Middle frontal gyrus (tissue), 1 donor: ENCODE results near the gene CSH1.
"Not testable (repeated sequence)": the region's sequence is repeated elsewhere in the genome, so short reads cannot be mapped to it uniquely, and the experiment has no call there.

ENCODE experiments used
- DNase-seq: peaks from one replicate; pipeline ENCODE4 v3.0.0-alpha.2; 2015; ENCODE audit warnings: low spot score; ENCODE audit errors: extremely low spot score

The CSH1 gene

DNA sequence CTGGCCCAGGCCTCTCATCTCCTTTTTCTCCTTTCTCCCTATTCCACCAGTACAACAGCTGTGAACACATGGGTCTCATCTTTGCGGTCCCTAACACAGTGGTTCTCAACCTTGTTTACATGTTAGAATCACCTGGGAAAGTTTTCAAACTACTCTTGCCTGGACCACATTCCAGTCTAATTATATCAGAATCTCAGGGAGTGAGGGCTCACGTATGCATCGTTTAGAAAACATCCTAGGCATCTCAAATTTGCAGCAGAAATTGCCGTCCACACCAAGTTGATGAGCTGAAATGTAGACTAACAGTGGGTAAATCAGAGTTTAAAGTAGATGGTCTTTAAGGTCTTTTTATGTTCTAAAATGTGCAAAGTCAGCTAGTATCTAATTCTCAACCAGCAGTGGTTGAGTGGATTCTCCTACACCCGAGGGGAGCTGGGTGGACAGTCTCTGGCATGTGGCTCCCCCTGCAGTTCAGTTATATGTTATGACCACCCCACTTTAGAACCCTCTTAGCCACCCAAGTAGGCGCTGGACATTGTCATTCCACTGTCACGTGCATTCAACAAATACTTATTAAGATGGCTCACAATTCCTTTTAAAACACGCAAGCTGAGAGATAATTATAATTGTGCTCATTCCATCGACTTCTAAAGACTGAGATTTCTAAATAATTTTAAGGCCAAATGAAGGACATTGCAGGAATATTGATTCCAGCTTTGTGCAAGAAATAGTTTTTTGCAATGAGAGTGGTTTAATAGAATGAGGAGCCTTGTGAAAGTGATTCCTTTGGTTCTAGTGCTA is 26.7 kb downstream of the CSH1 start:
- not testable (repeated sequence) for DNase-seq

DNA sequence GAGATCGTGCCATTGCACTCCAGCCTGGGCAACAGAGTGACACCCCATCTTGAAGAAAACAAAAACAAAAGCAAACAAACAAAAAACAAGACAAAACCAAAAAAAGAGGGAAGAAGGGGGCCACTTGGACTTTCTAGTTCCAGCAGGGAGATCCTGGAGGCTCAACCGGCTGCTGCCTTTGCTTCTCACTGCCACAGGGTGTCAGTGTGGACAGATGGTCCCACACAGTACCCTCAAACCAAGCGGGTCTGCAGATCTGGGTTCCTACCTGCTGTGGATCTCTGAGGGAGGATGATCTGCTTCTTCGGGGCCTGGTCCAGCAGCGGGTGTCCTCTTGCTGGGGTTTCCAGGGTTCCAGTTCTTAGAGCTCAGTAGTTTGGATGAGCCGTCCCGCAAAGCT is 29.7 kb downstream of the CSH1 start:
- not testable (repeated sequence) for DNase-seq

DNA sequence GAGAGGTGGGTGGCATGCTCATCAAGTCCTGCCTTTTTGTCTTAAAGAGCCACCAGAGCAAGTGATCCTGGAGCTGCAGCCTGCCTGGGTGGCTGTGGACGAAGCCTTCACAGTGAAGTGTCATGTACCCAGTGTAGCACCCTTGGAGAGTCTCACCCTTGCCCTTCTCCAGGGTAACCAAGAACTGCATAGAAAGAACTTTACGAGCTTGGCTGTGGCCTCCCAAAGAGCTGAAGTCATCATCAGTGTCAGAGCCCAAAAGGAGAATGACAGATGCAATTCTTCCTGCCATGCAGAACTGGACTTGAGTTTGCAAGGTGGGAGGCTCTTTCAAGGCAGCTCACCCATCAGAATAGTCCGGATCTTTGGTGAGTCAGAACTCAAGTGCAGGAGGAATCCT is 37.1 kb downstream of the CSH1 start:
- DNase-seq, result no peak

DNA sequence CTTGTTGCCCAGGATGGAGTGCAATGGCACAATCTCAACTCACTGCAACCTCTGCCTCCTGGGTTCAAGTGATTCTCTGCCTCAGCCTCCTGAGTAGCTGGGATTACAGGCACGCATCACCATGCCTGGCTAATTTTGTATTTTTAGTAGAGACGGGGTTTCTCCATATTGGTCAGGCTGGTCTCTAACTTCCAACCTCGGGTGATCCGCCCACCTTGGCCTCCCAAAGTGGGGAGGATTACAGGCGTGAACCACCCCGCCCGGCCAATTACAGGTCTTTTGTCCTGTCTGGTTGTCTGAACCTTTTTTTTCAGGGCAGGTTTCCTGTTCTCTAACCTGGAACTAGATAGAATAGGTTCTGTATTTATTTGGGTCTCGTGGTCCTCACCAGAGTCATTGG is 39.9 kb downstream of the CSH1 start:
- DNase-seq, result not testable (repeated sequence)

DNA sequence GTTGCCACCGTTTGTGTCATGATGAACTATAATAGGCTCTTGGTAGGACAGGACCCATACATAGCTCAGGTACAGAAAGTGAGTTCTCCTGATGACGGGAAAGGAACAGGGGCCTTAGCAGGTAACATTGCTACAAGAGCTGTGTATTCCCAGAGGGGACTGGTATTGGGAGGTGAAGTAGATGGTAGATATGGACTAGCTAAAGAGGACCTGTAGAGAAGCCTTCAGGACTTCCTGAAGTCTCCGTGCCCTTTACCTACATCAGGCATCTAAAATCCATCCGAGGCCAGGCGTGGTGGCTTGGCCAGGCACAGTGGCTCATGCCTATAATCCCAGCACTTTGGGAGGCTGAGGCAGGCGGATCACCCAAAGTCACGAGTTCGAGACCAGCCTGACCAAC is 41.2 kb downstream of the CSH1 start:
- no peak for DNase-seq

- no peak for DNase-seq
Measured at GRCh38 chr17:63854709-63855108, 41.7 kb downstream of the CSH1 start.

GRCh38 chr17:63853260-63853659 is 43.1 kb downstream of the CSH1 start:
- DNase-seq, result no peak

GRCh38 chr17:63850401-63850800 is 46.0 kb downstream of the CSH1 start:
- no peak for DNase-seq

DNA sequence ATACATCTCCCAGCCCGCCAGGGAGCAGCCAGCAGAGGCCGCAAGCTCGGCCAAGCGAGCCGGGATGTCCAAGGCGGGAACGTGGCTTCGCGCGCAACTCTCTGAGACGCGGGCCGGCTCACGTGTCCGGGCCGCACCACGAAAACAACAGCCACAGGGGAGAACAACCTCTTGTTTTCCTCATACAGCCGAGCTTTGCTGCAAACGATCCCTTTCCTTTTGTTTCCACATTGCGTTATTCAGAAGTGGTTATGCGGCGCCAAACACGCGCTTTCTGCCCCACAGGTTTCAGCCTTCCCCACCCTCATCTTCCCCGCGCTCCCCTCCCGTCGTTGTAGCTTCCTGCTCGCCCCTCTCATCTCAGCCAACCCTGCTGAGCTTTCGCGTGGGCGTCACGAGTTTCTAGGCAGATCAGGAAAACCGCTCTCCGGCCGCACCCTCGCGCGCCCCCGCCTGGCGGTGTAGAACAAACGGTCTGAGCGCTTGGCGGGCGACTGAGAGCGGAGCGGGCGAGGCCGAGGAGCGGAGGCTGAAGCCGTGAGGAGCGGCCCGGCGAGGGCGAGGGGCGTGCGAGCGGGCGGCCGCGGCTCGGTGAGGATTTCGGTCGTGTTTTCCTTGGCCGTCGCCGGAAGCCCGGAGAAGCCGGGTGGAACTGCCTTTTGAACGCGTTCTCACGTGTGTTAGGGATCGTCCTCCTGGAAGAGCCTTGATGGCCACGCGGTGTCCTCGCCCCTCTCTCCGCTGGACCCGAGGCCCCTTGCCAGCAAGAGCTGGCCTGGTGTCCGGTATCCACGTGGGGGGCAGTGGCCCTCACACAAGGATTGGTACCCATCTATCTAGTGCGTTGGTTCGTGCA is 47.3 kb downstream of the CSH1 start:
- peak; percentile 81 for DNase-seq

- DNase-seq, result no peak
Measured at GRCh38 chr17:63847525-63848249, 48.7 kb downstream of the CSH1 start.

DNA sequence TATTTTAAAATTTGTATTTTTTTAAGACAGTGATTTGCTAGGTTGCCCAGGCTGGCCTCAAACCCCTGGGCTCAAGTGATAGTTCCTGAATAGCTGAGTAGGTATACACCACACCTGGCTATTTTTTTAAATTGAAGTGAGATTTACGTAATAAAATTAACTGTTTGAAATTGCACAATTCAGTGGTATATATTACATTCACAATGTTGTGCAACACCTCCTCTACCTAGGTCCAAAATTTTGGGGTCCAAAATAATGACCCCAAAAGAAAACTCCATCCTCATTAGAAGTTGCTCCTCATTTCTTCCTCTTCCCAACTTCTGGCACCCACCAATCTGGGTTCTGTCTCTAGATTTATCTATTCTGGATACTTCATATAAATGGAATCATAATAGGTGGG is 50.9 kb downstream of the CSH1 start:
- DNase-seq, result no peak
